Adrenal gland (tissue), 5 donors: ENCODE data around the gene AUTS2.

ENCODE experiments used
- POLR2A ChIP-seq, 2 donors: fragments of 450-650 bp; IDR thresholded peaks; one replicate each; pipeline ENCODE4 v1.6.1; 2017; ENCODE audit warnings: antibody characterized with exemption in 2 of 2, mild to moderate bottlenecking in 2 of 2, moderate library complexity in 1 of 2
- TF ChIP-seq, protein P1 (sequence below), 6 experiments: fragments of 450-650 bp in 4 of 6; fragments of 200-600 bp in 2 of 6; sonication (generic) in 1 of 6; IDR thresholded peaks; 1 replicate in 5 of 6; 2 replicates in 1 of 6; pipeline versions ENCODE4 v1.5.1 to v1.8.0; 2016 to 2021; ENCODE audit warnings: antibody characterized with exemption in 6 of 6, mild to moderate bottlenecking in 2 of 6, moderate library complexity in 1 of 6
- donor health status: DM: no; HTN: no; CAD: no.

DNA sequence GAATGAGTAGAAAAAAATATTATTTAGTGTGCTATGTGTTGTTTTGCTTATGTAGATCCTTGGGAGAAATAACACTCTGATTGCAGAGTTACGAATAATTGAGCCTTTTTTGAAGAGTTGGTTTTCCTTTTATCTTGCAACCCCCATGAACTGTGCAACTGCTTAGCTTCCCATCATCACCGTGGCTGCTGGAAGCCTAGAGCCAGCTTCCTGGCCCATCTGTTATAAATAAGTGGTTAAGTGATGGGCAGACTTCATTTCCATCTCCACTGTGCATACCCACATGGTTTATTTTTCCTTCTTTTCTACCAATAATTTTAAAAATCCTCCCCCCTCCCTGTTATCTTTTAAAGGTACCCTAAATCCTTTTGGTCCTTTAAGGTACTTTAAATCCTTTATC lies 978.8 kb downstream of the AUTS2 start:
- TF ChIP-seq, protein P1, sequence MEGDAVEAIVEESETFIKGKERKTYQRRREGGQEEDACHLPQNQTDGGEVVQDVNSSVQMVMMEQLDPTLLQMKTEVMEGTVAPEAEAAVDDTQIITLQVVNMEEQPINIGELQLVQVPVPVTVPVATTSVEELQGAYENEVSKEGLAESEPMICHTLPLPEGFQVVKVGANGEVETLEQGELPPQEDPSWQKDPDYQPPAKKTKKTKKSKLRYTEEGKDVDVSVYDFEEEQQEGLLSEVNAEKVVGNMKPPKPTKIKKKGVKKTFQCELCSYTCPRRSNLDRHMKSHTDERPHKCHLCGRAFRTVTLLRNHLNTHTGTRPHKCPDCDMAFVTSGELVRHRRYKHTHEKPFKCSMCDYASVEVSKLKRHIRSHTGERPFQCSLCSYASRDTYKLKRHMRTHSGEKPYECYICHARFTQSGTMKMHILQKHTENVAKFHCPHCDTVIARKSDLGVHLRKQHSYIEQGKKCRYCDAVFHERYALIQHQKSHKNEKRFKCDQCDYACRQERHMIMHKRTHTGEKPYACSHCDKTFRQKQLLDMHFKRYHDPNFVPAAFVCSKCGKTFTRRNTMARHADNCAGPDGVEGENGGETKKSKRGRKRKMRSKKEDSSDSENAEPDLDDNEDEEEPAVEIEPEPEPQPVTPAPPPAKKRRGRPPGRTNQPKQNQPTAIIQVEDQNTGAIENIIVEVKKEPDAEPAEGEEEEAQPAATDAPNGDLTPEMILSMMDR (IDR thresholded peaks at IDR 0.05): no peak
- TF ChIP-seq POLR2A (IDR thresholded peaks at IDR 0.05): no peak
